Activated CD8-positive, alpha-beta memory T cell treated with anti-CD3 and anti-CD28 coated beads, Interleukin-2, amount 50 U/mL, for 4 hours (primary cell): ENCODE measurements around the gene SLX4.
"Not testable (repeated sequence)": the region's sequence is repeated elsewhere in the genome, so short reads cannot be mapped to it uniquely, and the experiment has no call there.

Experiments
- DNase-seq: peaks from one replicate; pipeline ENCODE4 v3.0.0-alpha.2; 2020

SLX4 gene

GRCh38 chr16:3641801-3642396 lies 30.5 kb upstream of the SLX4 start:
- DNase-seq = no peak

GRCh38 chr16:3640632-3641501 lies 29.5 kb upstream of the SLX4 start:
- no peak for DNase-seq

GRCh38 chr16:3640207-3640606 lies 28.8 kb upstream of the SLX4 start:
- no peak for DNase-seq

- DNase-seq = no peak
These were observed 27.7 kb upstream of the SLX4 start for GRCh38 chr16:3638916-3639644.

- DNase-seq = no peak
These were observed 26.0 kb upstream of the SLX4 start for GRCh38 chr16:3637371-3637923.

GRCh38 chr16:3625911-3626732 lies 14.7 kb upstream of the SLX4 start:
- DNase-seq = no peak

- DNase-seq = no peak
These were observed 13.9 kb upstream of the SLX4 start for GRCh38 chr16:3625331-3625730.

- no peak for DNase-seq
These were observed 12.2 kb upstream of the SLX4 start for GRCh38 chr16:3623642-3624041.

GRCh38 chr16:3618769-3619141 lies 7.3 kb upstream of the SLX4 start:
- no peak for DNase-seq

- no peak for DNase-seq
These were observed 1.4 kb upstream of the SLX4 start for GRCh38 chr16:3612510-3613466.

- no peak for DNase-seq
These were observed 684 bp downstream of the SLX4 start for GRCh38 chr16:3610698-3611145.

- DNase-seq = no peak
These were observed 1.3 kb downstream of the SLX4 start for GRCh38 chr16:3609895-3610697.

GRCh38 chr16:3608976-3609375 lies 2.4 kb downstream of the SLX4 start:
- not testable (repeated sequence) for DNase-seq

GRCh38 chr16:3608069-3608468 lies 3.3 kb downstream of the SLX4 start:
- no peak for DNase-seq

- DNase-seq = no peak
These were observed 3.8 kb downstream of the SLX4 start for GRCh38 chr16:3607634-3608033.

GRCh38 chr16:3607161-3607560 lies 4.2 kb downstream of the SLX4 start:
- DNase-seq = no peak

GRCh38 chr16:3606441-3606840 lies 5.0 kb downstream of the SLX4 start:
- no peak for DNase-seq

GRCh38 chr16:3602320-3602653 lies 9.1 kb downstream of the SLX4 start:
- DNase-seq = no peak

GRCh38 chr16:3601614-3602319 lies 9.6 kb downstream of the SLX4 start:
- no peak for DNase-seq

- no peak for DNase-seq
These were observed 11.5 kb downstream of the SLX4 start for GRCh38 chr16:3599922-3600321.
